ENCODE results near the gene CLIC1.

DNA sequence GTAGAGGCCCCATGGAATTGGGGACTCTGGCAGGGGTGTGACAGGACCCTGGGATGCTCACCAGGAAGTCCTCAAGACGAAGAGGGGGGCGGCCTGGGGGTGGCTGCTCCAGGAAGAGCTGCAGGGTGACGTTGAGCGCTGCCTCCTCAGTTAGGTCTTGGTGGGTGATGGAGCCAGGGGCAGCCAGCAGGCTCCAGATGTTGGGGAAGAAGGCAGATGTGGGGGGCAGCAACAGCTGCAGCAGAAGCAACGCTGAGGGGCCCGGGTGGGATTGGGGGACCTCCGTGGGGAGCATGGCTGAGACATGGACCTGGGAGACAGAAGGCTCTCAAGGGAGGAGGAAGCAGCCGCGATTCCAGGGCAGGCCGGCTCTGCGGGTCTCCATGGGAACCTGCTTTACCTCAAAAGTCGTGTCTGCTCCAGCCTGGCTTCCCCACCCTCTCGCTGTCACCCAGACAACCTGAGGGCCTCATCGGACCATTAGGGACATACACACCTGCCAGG is 40.2 kb upstream of the CLIC1 start:
- TF ChIP-seq EZH2phosphoT487 (IDR thresholded peaks at IDR 0.05; ENCODE audit: insufficient read depth, low read depth) (no peak), EZH2 (IDR thresholded peaks at IDR 0.05; ENCODE audit: insufficient read depth, poor library complexity, severe bottlenecking) (no peak)
